ENCODE results near the gene LMTK2. TPM values are rescaled to one million over a fixed set of nuclear protein-coding genes. Genes with fewer than 3 reads are reported as not detected.

Gene LMTK2
- total and polyA plus RNA-seq, 10 donors = 1.3 to 22.8 (median 18.6) TPM

- H3K4me1 ChIP-seq = peaks cover 0 to 15% (median 9%) of the 10 kb centered on the region in 6 donors
- no peaks in the 10 kb centered on the region for H3K27me3 ChIP-seq (replicated peaks in 1 of 7)
- no peak overlapping the region for H3K4me3 ChIP-seq
- H3K27ac ChIP-seq = no peak overlapping the region
- no peaks in the 10 kb centered on the region for H3K9me3 ChIP-seq
- intact Hi-C loops (cut with DNase I; ENCODE audit: low total_unique reads) = loop anchor here (10.0 kb wide), 1 partner anchor 63 kb away; the partner anchor contains the start of gene TECPR1
- H3K36me3 ChIP-seq = peaks cover 0 to 99% (median 59%) of the 10 kb centered on the region in 6 donors
- TF ChIP-seq CTCF (IDR thresholded peaks at IDR 0.05 in 8 of 11, conservative IDR thresholded peaks at IDR 0.05 in 3 of 11) = no peak
- TF ChIP-seq POLR2A (IDR thresholded peaks at IDR 0.05) = no peak
- TF ChIP-seq POLR2AphosphoS5 (IDR thresholded peaks at IDR 0.05) = no peak
- DNase-seq = no peak
- WGBS, 5 donors = 95 to 98% (median 97%) methylated on average over 32 of the region's 32 CpGs
Observed at GRCh38 chr7:98191668-98192431, 85.2 kb downstream of the LMTK2 start.

GRCh38 chr7:98192781-98193457, 86.3 kb downstream of the LMTK2 start:
- no peak for TF ChIP-seq CTCF (IDR thresholded peaks at IDR 0.05 in 8 of 11, conservative IDR thresholded peaks at IDR 0.05 in 3 of 11)
- TF ChIP-seq POLR2A (IDR thresholded peaks at IDR 0.05) = no peak
- no peak for TF ChIP-seq POLR2AphosphoS5 (IDR thresholded peaks at IDR 0.05)
- no peaks in the 10 kb centered on the region for H3K27me3 ChIP-seq (replicated peaks in 1 of 7)
- H3K4me3 ChIP-seq = no peak overlapping the region
- peaks cover 0 to 19% (median 13%) of the 10 kb centered on the region in 6 donors for H3K4me1 ChIP-seq
- H3K27ac ChIP-seq = no peak overlapping the region
- intact Hi-C loops (cut with DNase I; ENCODE audit: low total_unique reads) = loop anchor here (10.0 kb wide), 1 partner anchor 62 kb away; the partner anchor contains the start of gene TECPR1
- no peak for DNase-seq
- peaks cover 0 to 96% (median 56%) of the 10 kb centered on the region in 6 donors for H3K36me3 ChIP-seq
- 91 to 98% (median 93%) methylated on average over 22 of the region's 22 CpGs for WGBS, 5 donors
- peaks cover 0 to 2% (median 0%) of the 10 kb centered on the region in 8 donors for H3K9me3 ChIP-seq

GRCh38 chr7:98193474-98194180, 87.0 kb downstream of the LMTK2 start:
- Histone ChIP-seq H3K27ac (no peak overlapping the region), H3K4me3 (no peak overlapping the region), H3K27me3 (replicated peaks in 1 of 7) (no peaks in the 10 kb centered on the region), H3K36me3 (peaks cover 0 to 96% (median 56%) of the 10 kb centered on the region in 6 donors), H3K4me1 (peaks cover 0 to 20% (median 13%) of the 10 kb centered on the region in 6 donors), H3K9me3 (peaks cover 0 to 9% (median 3%) of the 10 kb centered on the region in 8 donors)
- intact Hi-C loops (cut with DNase I; ENCODE audit: low total_unique reads) = loop anchor here (10.0 kb wide), 1 partner anchor 61 kb away; the partner anchor contains the start of gene TECPR1
- TF ChIP-seq POLR2AphosphoS5 (IDR thresholded peaks at IDR 0.05) (no peak), CTCF (IDR thresholded peaks at IDR 0.05 in 8 of 11, conservative IDR thresholded peaks at IDR 0.05 in 3 of 11) (no peak), POLR2A (IDR thresholded peaks at IDR 0.05) (no peak)
- 94 to 98% (median 98%) methylated on average over 19 to 37 of the region's 37 CpGs for WGBS, 5 donors
- no peak for DNase-seq
